ENCODE measurements around the gene CASP4.

- TF ChIP-seq FOXA1 (IDR thresholded peaks at IDR 0.05) (no peak), CTBP1 (IDR thresholded peaks at IDR 0.05; ENCODE audit: borderline replicate concordance) (no peak), BHLHE40 (IDR thresholded peaks at IDR 0.05; ENCODE audit: borderline replicate concordance) (no peak), SUZ12 (IDR thresholded peaks at IDR 0.05) (no peak), HDGF (IDR thresholded peaks at IDR 0.05; ENCODE audit: borderline replicate concordance) (no peak), FOXK2 (IDR thresholded peaks at IDR 0.05) (no peak), FOXM1 (IDR thresholded peaks at IDR 0.05; ENCODE audit: borderline replicate concordance) (no peak), SP1 (IDR thresholded peaks at IDR 0.05) (no peak), TARDBP (IDR thresholded peaks at IDR 0.05) (no peak), ELF4 (IDR thresholded peaks at IDR 0.05) (no peak)
These were observed 41.4 kb downstream of the CASP4 start for GRCh38 chr11:104926771-104927611.

Measured in HEK293T (cell line).